Vagina (tissue), 2 donors: ENCODE measurements around the gene PHLDB2. TPM values are rescaled to one million over a fixed set of nuclear protein-coding genes. Genes with fewer than 3 reads are reported as not detected.

ENCODE experiments used
- DNase-seq, 2 donors: peaks; one replicate each; pipeline ENCODE4 v3.0.0-alpha.2; 2017; ENCODE audit errors: extremely low spot score in 2 of 2
- H3K27ac ChIP-seq: fragments of 200-600 bp; sonication (generic); one replicate; pipeline ENCODE4 v1.5.1; 2019
- H3K27me3 ChIP-seq: fragments of 200-600 bp; sonication (generic); one replicate; pipeline ENCODE4 v1.5.1; 2019
- H3K36me3 ChIP-seq, 2 donors: fragments of 200-600 bp; sonication (generic); one replicate each; pipeline ENCODE4 v1.5.1; 2017 to 2019
- H3K4me1 ChIP-seq: fragments of 200-600 bp; sonication (generic); one replicate; pipeline ENCODE4 v1.5.1; 2019
- H3K4me3 ChIP-seq, 2 donors: fragments of 200-600 bp; sonication (generic); 1 replicate in 1 of 2; 2 replicates in 1 of 2; pipeline ENCODE4 v1.5.1; 2016 to 2019
- H3K9me3 ChIP-seq: fragments of 200-600 bp; sonication (generic); one replicate; pipeline ENCODE4 v1.5.1; 2019
- POLR2A ChIP-seq, 2 donors: fragments of 450-650 bp; IDR thresholded peaks; one replicate each; pipeline ENCODE4 v1.6.1; 2017; ENCODE audit warnings: antibody characterized with exemption in 2 of 2, mild to moderate bottlenecking in 2 of 2, moderate library complexity in 2 of 2
- POLR2AphosphoS5 ChIP-seq, 2 donors: sonication (generic); formaldehyde crosslinking; IDR thresholded peaks; one replicate each; pipeline ENCODE4 v1.9.0; 2017; ENCODE audit warnings: antibody characterized with exemption in 2 of 2, mild to moderate bottlenecking in 2 of 2, low read depth in 1 of 2; ENCODE audit not compliant: insufficient read depth in 1 of 2
- intact Hi-C: fragments of 100-400 bp; cut with DNase I; formaldehyde crosslinking; loops from one replicate; pipeline ENCODE4 v1.15.1; 2023
- total RNA-seq: library from RNA; depleted of rRNA; stranded (reverse); fragments of >200 nt; gene quantifications from one replicate; pipeline ENCODE4 v1.2.3, GENCODE V29; 2016
- TF ChIP-seq, protein P1 (sequence below), 3 experiments: fragments of 450-650 bp in 2 of 3; fragments of 200-600 bp in 1 of 3; sonication (generic) in 1 of 3; IDR thresholded peaks; one replicate each; pipeline ENCODE4 v1.5.1; 2017 to 2019; ENCODE audit warnings: antibody characterized with exemption in 3 of 3, mild to moderate bottlenecking in 2 of 3, moderate library complexity in 2 of 3

The PHLDB2 gene
- total RNA-seq, 1 donor from 2014 or later, result 66.8 TPM

GRCh38 chr3:111939873-111940272 is 80.8 kb downstream of the PHLDB2 start:
- intact Hi-C loops, result no loop called here
- no peaks in the 10 kb centered on the region for H3K27me3 ChIP-seq
- no peak overlapping the region for H3K27ac ChIP-seq

GRCh38 chr3:111943533-111943932 is 84.5 kb downstream of the PHLDB2 start:
- no peak overlapping the region for H3K27ac ChIP-seq
- DNase-seq, result no peak
- H3K27me3 ChIP-seq, result no peaks in the 10 kb centered on the region
- TF ChIP-seq POLR2A (IDR thresholded peaks at IDR 0.05) (no peak), POLR2AphosphoS5 (IDR thresholded peaks at IDR 0.05; ENCODE audit: insufficient read depth in 1 of 2, low read depth in 1 of 2) (no peak)
- TF ChIP-seq, protein P1, sequence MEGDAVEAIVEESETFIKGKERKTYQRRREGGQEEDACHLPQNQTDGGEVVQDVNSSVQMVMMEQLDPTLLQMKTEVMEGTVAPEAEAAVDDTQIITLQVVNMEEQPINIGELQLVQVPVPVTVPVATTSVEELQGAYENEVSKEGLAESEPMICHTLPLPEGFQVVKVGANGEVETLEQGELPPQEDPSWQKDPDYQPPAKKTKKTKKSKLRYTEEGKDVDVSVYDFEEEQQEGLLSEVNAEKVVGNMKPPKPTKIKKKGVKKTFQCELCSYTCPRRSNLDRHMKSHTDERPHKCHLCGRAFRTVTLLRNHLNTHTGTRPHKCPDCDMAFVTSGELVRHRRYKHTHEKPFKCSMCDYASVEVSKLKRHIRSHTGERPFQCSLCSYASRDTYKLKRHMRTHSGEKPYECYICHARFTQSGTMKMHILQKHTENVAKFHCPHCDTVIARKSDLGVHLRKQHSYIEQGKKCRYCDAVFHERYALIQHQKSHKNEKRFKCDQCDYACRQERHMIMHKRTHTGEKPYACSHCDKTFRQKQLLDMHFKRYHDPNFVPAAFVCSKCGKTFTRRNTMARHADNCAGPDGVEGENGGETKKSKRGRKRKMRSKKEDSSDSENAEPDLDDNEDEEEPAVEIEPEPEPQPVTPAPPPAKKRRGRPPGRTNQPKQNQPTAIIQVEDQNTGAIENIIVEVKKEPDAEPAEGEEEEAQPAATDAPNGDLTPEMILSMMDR (IDR thresholded peaks at IDR 0.05), result no peak
- no peaks in the 10 kb centered on the region for H3K4me1 ChIP-seq
- peaks cover 0 to 22% of the 10 kb centered on the region in 2 donors for H3K36me3 ChIP-seq
- H3K4me3 ChIP-seq, result no peak overlapping the region
- H3K9me3 ChIP-seq, result no peaks in the 10 kb centered on the region
- intact Hi-C loops, result no loop called here

More at GRCh38 chr3:111939873-111940272, 80.8 kb downstream of the PHLDB2 start:
- TF ChIP-seq POLR2A (IDR thresholded peaks at IDR 0.05) (no peak), POLR2AphosphoS5 (IDR thresholded peaks at IDR 0.05; ENCODE audit: insufficient read depth in 1 of 2, low read depth in 1 of 2) (no peak)
- TF ChIP-seq, protein P1 (IDR thresholded peaks at IDR 0.05), result no peak
- peaks cover 12% of the 10 kb centered on the region for H3K4me1 ChIP-seq
- peaks cover 0 to 17% of the 10 kb centered on the region in 2 donors for H3K36me3 ChIP-seq
- DNase-seq, result no peak
- H3K9me3 ChIP-seq, result no peaks in the 10 kb centered on the region
- no peak overlapping the region for H3K4me3 ChIP-seq

GRCh38 chr3:111944372-111944771 is 85.3 kb downstream of the PHLDB2 start:
- Histone ChIP-seq H3K9me3 (no peaks in the 10 kb centered on the region), H3K27me3 (no peaks in the 10 kb centered on the region), H3K27ac (no peak overlapping the region), H3K4me3 (no peak overlapping the region), H3K36me3 (peaks cover 0 to 22% of the 10 kb centered on the region in 2 donors), H3K4me1 (no peaks in the 10 kb centered on the region)
- DNase-seq, result no peak
- intact Hi-C loops, result no loop called here
- TF ChIP-seq, protein P1 (IDR thresholded peaks at IDR 0.05), result no peak
- TF ChIP-seq POLR2A (IDR thresholded peaks at IDR 0.05), result no peak
- TF ChIP-seq POLR2AphosphoS5 (IDR thresholded peaks at IDR 0.05; ENCODE audit: insufficient read depth in 1 of 2, low read depth in 1 of 2), result no peak

DNA sequence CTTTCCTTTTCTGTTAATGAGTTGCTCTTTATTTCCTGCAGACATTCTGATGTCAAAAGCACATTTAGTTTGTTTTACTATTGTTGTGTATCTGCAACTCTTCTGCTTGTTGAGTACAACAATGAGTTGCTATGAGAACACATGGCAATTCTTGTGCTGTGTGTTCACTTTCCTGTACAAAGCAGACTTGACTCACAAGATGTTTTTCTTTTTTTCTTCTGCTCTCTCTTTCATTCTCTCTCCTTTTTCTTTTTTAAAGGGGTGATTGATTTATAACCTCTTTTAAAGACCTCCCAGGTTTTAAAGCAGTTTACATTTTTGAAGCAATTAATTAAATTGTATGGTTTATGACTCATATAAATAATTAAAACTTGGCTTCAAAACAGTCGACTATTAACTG is 88.2 kb downstream of the PHLDB2 start:
- Histone ChIP-seq H3K4me3 (no peak overlapping the region), H3K27me3 (no peaks in the 10 kb centered on the region), H3K4me1 (no peaks in the 10 kb centered on the region), H3K9me3 (no peaks in the 10 kb centered on the region), H3K27ac (no peak overlapping the region), H3K36me3 (peaks cover 0 to 5% of the 10 kb centered on the region in 2 donors)
- intact Hi-C loops, result no loop called here
- TF ChIP-seq POLR2A (IDR thresholded peaks at IDR 0.05) (no peak), POLR2AphosphoS5 (IDR thresholded peaks at IDR 0.05; ENCODE audit: insufficient read depth in 1 of 2, low read depth in 1 of 2) (no peak)
- TF ChIP-seq, protein P1 (IDR thresholded peaks at IDR 0.05), result no peak
- no peak for DNase-seq

- Histone ChIP-seq H3K36me3 (peaks cover 0 to 11% of the 10 kb centered on the region in 2 donors), H3K4me3 (no peak overlapping the region), H3K4me1 (no peaks in the 10 kb centered on the region), H3K27me3 (no peaks in the 10 kb centered on the region), H3K9me3 (no peaks in the 10 kb centered on the region), H3K27ac (no peak overlapping the region)
- TF ChIP-seq POLR2A (IDR thresholded peaks at IDR 0.05) (no peak), POLR2AphosphoS5 (IDR thresholded peaks at IDR 0.05; ENCODE audit: insufficient read depth in 1 of 2, low read depth in 1 of 2) (no peak)
- TF ChIP-seq, protein P1 (IDR thresholded peaks at IDR 0.05), result no peak
- intact Hi-C loops, result no loop called here
- DNase-seq, result no peak
Measured at GRCh38 chr3:111948786-111949185, 89.7 kb downstream of the PHLDB2 start.
